K562 (cell line): ENCODE results near the gene ZNF106. TPM values are rescaled to one million over a fixed set of nuclear protein-coding genes. Genes with fewer than 3 reads are reported as not detected.

ENCODE experiments used
- CBX8 ChIP-seq: fragments of 200-600 bp; sonication (generic); IDR thresholded peaks from 2 replicates; pipeline ENCODE4 v1.6.1; 2012; ENCODE audit warnings: borderline replicate concordance, mixed run types, low read depth, mild to moderate bottlenecking, moderate library complexity, mixed read lengths, low read length, control low read depth, inconsistent platforms; ENCODE audit not compliant: poor library complexity, severe bottlenecking; ENCODE audit errors: extremely low read depth
- CTBP1 ChIP-seq: fragments of 450-650 bp; IDR thresholded peaks from 2 replicates; pipeline ENCODE4 v1.6.1; 2016; ENCODE audit warnings: borderline replicate concordance
- ESRRA ChIP-seq: fragments of 450-650 bp; IDR thresholded peaks from 2 replicates; pipeline ENCODE4 v1.6.1; 2014; ENCODE audit warnings: low read depth, mild to moderate bottlenecking, moderate library complexity, borderline replicate concordance
- ETS1 ChIP-seq: conservative IDR thresholded peaks from 2 replicates; pipeline ENCODE4 v1.6.1; 2011; ENCODE audit warnings: low read depth, mild to moderate bottlenecking, low read length; ENCODE audit not compliant: control insufficient read depth
- ETV5 ChIP-seq: sonication (generic); formaldehyde crosslinking; IDR thresholded peaks from 2 replicates; pipeline ENCODE4 v1.4.0; 2020; ENCODE audit warnings: low read depth, mild to moderate bottlenecking, missing genetic modification reagents
- FOSL1 ChIP-seq: fragments of 200-800 bp; sonication (Bioruptor generic); conservative IDR thresholded peaks from 2 replicates; pipeline ENCODE4 v1.6.1; 2016; ENCODE audit warnings: missing genetic modification characterization, missing compliant biosample characterization
- FOXP1 ChIP-seq: sonication (generic); formaldehyde crosslinking; IDR thresholded peaks from 2 replicates; pipeline ENCODE4 v1.8.0; 2022; ENCODE audit warnings: mild to moderate bottlenecking, missing genetic modification reagents
- HLTF ChIP-seq: fragments of 450-650 bp; IDR thresholded peaks from 2 replicates; pipeline ENCODE4 v1.6.1; 2016
- HNRNPH1 ChIP-seq: fragments of 200-400 bp; formaldehyde crosslinking; optimal IDR thresholded peaks from 2 replicates; pipeline ENCODE3; 2017; ENCODE audit warnings: low read depth, mild to moderate bottlenecking, low read length, moderate library complexity
- LARP7 ChIP-seq: fragments of 450-650 bp; IDR thresholded peaks from 2 replicates; pipeline ENCODE4 v1.6.1; 2016
- NCOA4 ChIP-seq: fragments of 450-650 bp; IDR thresholded peaks from 2 replicates; pipeline ENCODE4 v1.6.1; 2018; ENCODE audit warnings: mild to moderate bottlenecking; ENCODE audit not compliant: partially characterized antibody
- POLR2G ChIP-seq: fragments of 200-400 bp; formaldehyde crosslinking; IDR thresholded peaks from 2 replicates; pipeline ENCODE4 v1.6.1; 2017; ENCODE audit warnings: low read depth, mild to moderate bottlenecking, antibody characterized with exemption, low read length, moderate library complexity
- SAP30 ChIP-seq: fragments of 200-600 bp; sonication (generic); IDR thresholded peaks from 2 replicates; pipeline ENCODE4 v1.6.1; 2012; ENCODE audit warnings: borderline replicate concordance, low read depth, mild to moderate bottlenecking, moderate library complexity, low read length, control low read depth, inconsistent platforms; ENCODE audit not compliant: insufficient read depth, poor library complexity, severe bottlenecking
- SP1 ChIP-seq: sonication (generic); formaldehyde crosslinking; IDR thresholded peaks from 2 replicates; pipeline ENCODE4 v1.8.1; 2022; ENCODE audit warnings: mild to moderate bottlenecking, missing genetic modification reagents
- STAG1 ChIP-seq: sonication (generic); formaldehyde crosslinking; IDR thresholded peaks from 2 replicates; pipeline ENCODE4 v1.5.0; 2020; ENCODE audit warnings: missing genetic modification reagents, borderline replicate concordance
- ZNF133 ChIP-seq: fragments of 250-450 bp; sonication (Bioruptor Pico); IDR thresholded peaks from 2 replicates; pipeline ENCODE4 v1.4.0; 2020; ENCODE audit warnings: mild to moderate bottlenecking
- ZNF766 ChIP-seq: fragments of 200-800 bp; sonication (Bioruptor generic); conservative IDR thresholded peaks from 2 replicates; pipeline ENCODE4 v1.6.1; 2016; ENCODE audit warnings: missing genetic modification characterization, missing compliant biosample characterization
- polyA plus RNA-seq, 8 experiments: library from polyadenylated mRNA; depleted of rRNA in 4 of 8; stranded (reverse) in 5 of 8; unstranded in 3 of 8; fragments of >200 nt; fragmentation: Nextera tagmentation in 2 of 8; fragmentation: Illumina TruSeq in 1 of 8; extraction: Ambion mirVana in 2 of 8; extraction: Trizol in 1 of 8; gene quantifications; 2 replicates each; pipeline versions ENCODE4 v1.2.1 to v1.2.3, GENCODE V29; 2011 to 2014; ENCODE audit warnings: inconsistent platforms in 1 of 8, missing spikeins in 1 of 8
- total RNA-seq, 7 experiments: library from RNA; depleted of rRNA in 6 of 7; stranded (reverse); fragments of >200 nt in 6 of 7; fragmentation: Illumina TruSeq in 2 of 7; extraction: Trizol in 2 of 7; gene quantifications; 2 replicates each; pipeline versions ENCODE4 v1.2.1 to v1.2.3, GENCODE V29; 2011 to 2021; ENCODE audit warnings: low replicate concordance in 1 of 7
- TF ChIP-seq, protein P1 (sequence below): sonication (generic); formaldehyde crosslinking; IDR thresholded peaks from 2 replicates; pipeline ENCODE4 v1.8.0; 2022; ENCODE audit warnings: missing genetic modification reagents, mild to moderate bottlenecking, moderate library complexity, borderline replicate concordance
- TF ChIP-seq, protein P2 (sequence below): fragments of 450-650 bp; IDR thresholded peaks from 2 replicates; pipeline ENCODE4 v1.6.1; 2014; ENCODE audit warnings: low read depth, mild to moderate bottlenecking, moderate library complexity, borderline replicate concordance
- TF ChIP-seq, protein P3 (sequence below), 3 experiments: IDR thresholded peaks in 2 of 3; conservative IDR thresholded peaks in 1 of 3; 2 replicates each; pipeline ENCODE4 v1.5.1; 2011 to 2012; ENCODE audit warnings: low read length in 3 of 3, mild to moderate bottlenecking in 3 of 3, control low read depth in 2 of 3, improper control_type of control experiment in 1 of 3, inconsistent platforms in 1 of 3, low read depth in 1 of 3, mixed read lengths in 1 of 3, moderate library complexity in 1 of 3; ENCODE audit not compliant: insufficient read depth in 2 of 3

Gene ZNF106
- total and polyA plus RNA-seq, 9 of the 15 experiments (the other 6 are each of a cell fraction or from before 2014, with no cell fraction given) = 14.4 to 55.3 (median 33.7) TPM

- TF ChIP-seq POLR2G (peak; percentile 97), ESRRA (peak; percentile 69; the same call in 1 of the 2 replicates), HLTF (no peak), CTBP1 (0 out of 2 replicates have a peak, but pooled peaks have one; percentile 53), ZNF133 (CRISPR knock-in tag) (no peak), SP1 (peak; percentile 75; the same call in 1 of the 2 replicates), SAP30 (no peak), CBX8 (no peak), ETS1 (peak; percentile 82), HNRNPH1 (no peak), FOXP1 (CRISPR knock-in tag) (peak; percentile 59; the same call in 1 of the 2 replicates), LARP7 (no peak), NCOA4 (no peak), STAG1 (CRISPR knock-in tag) (no peak), FOSL1 (tag) (peak; percentile 50; the same call in 1 of the 2 replicates), ETV5 (CRISPR knock-in tag) (peak; percentile 7; the same call in 1 of the 2 replicates), ZNF766 (CRISPR knock-in tag) (peak; percentile 80; the same call in 1 of the 2 replicates)
- TF ChIP-seq, protein P1, sequence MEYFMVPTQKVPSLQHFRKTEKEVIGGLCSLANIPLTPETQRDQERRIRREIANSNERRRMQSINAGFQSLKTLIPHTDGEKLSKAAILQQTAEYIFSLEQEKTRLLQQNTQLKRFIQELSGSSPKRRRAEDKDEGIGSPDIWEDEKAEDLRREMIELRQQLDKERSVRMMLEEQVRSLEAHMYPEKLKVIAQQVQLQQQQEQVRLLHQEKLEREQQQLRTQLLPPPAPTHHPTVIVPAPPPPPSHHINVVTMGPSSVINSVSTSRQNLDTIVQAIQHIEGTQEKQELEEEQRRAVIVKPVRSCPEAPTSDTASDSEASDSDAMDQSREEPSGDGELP (CRISPR knock-in tag) = peak; percentile 86
- TF ChIP-seq, protein P2, sequence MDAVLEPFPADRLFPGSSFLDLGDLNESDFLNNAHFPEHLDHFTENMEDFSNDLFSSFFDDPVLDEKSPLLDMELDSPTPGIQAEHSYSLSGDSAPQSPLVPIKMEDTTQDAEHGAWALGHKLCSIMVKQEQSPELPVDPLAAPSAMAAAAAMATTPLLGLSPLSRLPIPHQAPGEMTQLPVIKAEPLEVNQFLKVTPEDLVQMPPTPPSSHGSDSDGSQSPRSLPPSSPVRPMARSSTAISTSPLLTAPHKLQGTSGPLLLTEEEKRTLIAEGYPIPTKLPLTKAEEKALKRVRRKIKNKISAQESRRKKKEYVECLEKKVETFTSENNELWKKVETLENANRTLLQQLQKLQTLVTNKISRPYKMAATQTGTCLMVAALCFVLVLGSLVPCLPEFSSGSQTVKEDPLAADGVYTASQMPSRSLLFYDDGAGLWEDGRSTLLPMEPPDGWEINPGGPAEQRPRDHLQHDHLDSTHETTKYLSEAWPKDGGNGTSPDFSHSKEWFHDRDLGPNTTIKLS = no peak
- TF ChIP-seq, protein P3, sequence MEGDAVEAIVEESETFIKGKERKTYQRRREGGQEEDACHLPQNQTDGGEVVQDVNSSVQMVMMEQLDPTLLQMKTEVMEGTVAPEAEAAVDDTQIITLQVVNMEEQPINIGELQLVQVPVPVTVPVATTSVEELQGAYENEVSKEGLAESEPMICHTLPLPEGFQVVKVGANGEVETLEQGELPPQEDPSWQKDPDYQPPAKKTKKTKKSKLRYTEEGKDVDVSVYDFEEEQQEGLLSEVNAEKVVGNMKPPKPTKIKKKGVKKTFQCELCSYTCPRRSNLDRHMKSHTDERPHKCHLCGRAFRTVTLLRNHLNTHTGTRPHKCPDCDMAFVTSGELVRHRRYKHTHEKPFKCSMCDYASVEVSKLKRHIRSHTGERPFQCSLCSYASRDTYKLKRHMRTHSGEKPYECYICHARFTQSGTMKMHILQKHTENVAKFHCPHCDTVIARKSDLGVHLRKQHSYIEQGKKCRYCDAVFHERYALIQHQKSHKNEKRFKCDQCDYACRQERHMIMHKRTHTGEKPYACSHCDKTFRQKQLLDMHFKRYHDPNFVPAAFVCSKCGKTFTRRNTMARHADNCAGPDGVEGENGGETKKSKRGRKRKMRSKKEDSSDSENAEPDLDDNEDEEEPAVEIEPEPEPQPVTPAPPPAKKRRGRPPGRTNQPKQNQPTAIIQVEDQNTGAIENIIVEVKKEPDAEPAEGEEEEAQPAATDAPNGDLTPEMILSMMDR (IDR thresholded peaks at IDR 0.05 in 2 of 3, conservative IDR thresholded peaks at IDR 0.05 in 1 of 3; ENCODE audit: insufficient read depth in 2 of 3, low read depth in 1 of 3, low read length in 3 of 3) = peak in 2 of 3 experiments; percentile 29 to 40; a peak in 4 of 6 replicates
Measured at GRCh38 chr15:42490671-42491538, at the start of gene ZNF106 (continued).
